GM06990 (cell line): Measurements from ENCODE around the gene DLG2.

Source experiments
- DNase-seq: peaks from one replicate; pipeline ENCODE4 v3.0.0-alpha.2; 2011; ENCODE audit not compliant: insufficient read length; ENCODE audit errors: extremely low read depth
- H3K27me3 ChIP-seq: replicated peaks from 2 replicates; pipeline ENCODE4 v1.6.0; 2011; ENCODE audit warnings: low read length; ENCODE audit not compliant: control insufficient read depth, insufficient read depth
- H3K36me3 ChIP-seq: 2 replicates; pipeline ENCODE4 v1.5.1; 2011; ENCODE audit warnings: low read length; ENCODE audit not compliant: control insufficient read depth, insufficient read depth
- H3K4me3 ChIP-seq: replicated peaks from 2 replicates; pipeline ENCODE4 v1.5.1; 2011; ENCODE audit warnings: low read depth, mild to moderate bottlenecking, control low read depth, low read length
- CTCF ChIP-seq: IDR thresholded peaks from 2 replicates; pipeline ENCODE4 v1.5.1; 2011; ENCODE audit warnings: low read length, control low read depth, mild to moderate bottlenecking, inconsistent platforms; ENCODE audit not compliant: insufficient read depth, poor library complexity, severe bottlenecking

The DLG2 gene

GRCh38 chr11:85052636-85053035 lies 574.5 kb downstream of the DLG2 start:
- no peak overlapping the region for H3K4me3 ChIP-seq
- no peak for TF ChIP-seq CTCF
- DNase-seq, result no peak
- H3K27me3 ChIP-seq, result no peaks in the 10 kb centered on the region; the same call in 1 of the 2 replicates
- H3K36me3 ChIP-seq, result no peaks in the 10 kb centered on the region

GRCh38 chr11:85048801-85049200 lies 578.3 kb downstream of the DLG2 start:
- Histone ChIP-seq H3K4me3 (no peak overlapping the region), H3K36me3 (no peaks in the 10 kb centered on the region), H3K27me3 (no peaks in the 10 kb centered on the region)
- no peak for DNase-seq
- no peak for TF ChIP-seq CTCF

- no peak overlapping the region for H3K4me3 ChIP-seq
- H3K27me3 ChIP-seq, result no peaks in the 10 kb centered on the region
- H3K36me3 ChIP-seq, result no peaks in the 10 kb centered on the region
- TF ChIP-seq CTCF, result no peak
- no peak for DNase-seq
Observed at GRCh38 chr11:85045716-85046115, 581.4 kb downstream of the DLG2 start.

GRCh38 chr11:85044911-85045310 lies 582.2 kb downstream of the DLG2 start:
- TF ChIP-seq CTCF, result no peak
- no peak for DNase-seq
- no peak overlapping the region for H3K4me3 ChIP-seq
- no peaks in the 10 kb centered on the region for H3K27me3 ChIP-seq
- no peaks in the 10 kb centered on the region for H3K36me3 ChIP-seq

GRCh38 chr11:85042361-85042760 lies 584.8 kb downstream of the DLG2 start:
- no peak for DNase-seq
- Histone ChIP-seq H3K36me3 (no peaks in the 10 kb centered on the region), H3K27me3 (no peaks in the 10 kb centered on the region), H3K4me3 (no peak overlapping the region)
- no peak for TF ChIP-seq CTCF

- H3K36me3 ChIP-seq, result no peaks in the 10 kb centered on the region
- H3K4me3 ChIP-seq, result no peak overlapping the region
- TF ChIP-seq CTCF, result no peak
- H3K27me3 ChIP-seq, result no peaks in the 10 kb centered on the region
- DNase-seq, result no peak
Observed at GRCh38 chr11:85040166-85040565, 587.0 kb downstream of the DLG2 start.
